Activated T-cell treated with anti-CD3 and anti-CD28 coated beads for 24 hours (primary cell): ENCODE results near the gene KIF21A.
"Not testable (repeated sequence)": the region's sequence is repeated elsewhere in the genome, so short reads cannot be mapped to it uniquely, and the experiment has no call there.

Experiments used
- DNase-seq: peaks from one replicate; pipeline ENCODE4 v3.0.0-alpha.2; 2020; ENCODE audit warnings: low read depth

KIF21A gene, protein sequence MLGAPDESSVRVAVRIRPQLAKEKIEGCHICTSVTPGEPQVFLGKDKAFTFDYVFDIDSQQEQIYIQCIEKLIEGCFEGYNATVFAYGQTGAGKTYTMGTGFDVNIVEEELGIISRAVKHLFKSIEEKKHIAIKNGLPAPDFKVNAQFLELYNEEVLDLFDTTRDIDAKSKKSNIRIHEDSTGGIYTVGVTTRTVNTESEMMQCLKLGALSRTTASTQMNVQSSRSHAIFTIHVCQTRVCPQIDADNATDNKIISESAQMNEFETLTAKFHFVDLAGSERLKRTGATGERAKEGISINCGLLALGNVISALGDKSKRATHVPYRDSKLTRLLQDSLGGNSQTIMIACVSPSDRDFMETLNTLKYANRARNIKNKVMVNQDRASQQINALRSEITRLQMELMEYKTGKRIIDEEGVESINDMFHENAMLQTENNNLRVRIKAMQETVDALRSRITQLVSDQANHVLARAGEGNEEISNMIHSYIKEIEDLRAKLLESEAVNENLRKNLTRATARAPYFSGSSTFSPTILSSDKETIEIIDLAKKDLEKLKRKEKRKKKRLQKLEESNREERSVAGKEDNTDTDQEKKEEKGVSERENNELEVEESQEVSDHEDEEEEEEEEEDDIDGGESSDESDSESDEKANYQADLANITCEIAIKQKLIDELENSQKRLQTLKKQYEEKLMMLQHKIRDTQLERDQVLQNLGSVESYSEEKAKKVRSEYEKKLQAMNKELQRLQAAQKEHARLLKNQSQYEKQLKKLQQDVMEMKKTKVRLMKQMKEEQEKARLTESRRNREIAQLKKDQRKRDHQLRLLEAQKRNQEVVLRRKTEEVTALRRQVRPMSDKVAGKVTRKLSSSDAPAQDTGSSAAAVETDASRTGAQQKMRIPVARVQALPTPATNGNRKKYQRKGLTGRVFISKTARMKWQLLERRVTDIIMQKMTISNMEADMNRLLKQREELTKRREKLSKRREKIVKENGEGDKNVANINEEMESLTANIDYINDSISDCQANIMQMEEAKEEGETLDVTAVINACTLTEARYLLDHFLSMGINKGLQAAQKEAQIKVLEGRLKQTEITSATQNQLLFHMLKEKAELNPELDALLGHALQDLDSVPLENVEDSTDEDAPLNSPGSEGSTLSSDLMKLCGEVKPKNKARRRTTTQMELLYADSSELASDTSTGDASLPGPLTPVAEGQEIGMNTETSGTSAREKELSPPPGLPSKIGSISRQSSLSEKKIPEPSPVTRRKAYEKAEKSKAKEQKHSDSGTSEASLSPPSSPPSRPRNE (N-terminal part only)

DNA sequence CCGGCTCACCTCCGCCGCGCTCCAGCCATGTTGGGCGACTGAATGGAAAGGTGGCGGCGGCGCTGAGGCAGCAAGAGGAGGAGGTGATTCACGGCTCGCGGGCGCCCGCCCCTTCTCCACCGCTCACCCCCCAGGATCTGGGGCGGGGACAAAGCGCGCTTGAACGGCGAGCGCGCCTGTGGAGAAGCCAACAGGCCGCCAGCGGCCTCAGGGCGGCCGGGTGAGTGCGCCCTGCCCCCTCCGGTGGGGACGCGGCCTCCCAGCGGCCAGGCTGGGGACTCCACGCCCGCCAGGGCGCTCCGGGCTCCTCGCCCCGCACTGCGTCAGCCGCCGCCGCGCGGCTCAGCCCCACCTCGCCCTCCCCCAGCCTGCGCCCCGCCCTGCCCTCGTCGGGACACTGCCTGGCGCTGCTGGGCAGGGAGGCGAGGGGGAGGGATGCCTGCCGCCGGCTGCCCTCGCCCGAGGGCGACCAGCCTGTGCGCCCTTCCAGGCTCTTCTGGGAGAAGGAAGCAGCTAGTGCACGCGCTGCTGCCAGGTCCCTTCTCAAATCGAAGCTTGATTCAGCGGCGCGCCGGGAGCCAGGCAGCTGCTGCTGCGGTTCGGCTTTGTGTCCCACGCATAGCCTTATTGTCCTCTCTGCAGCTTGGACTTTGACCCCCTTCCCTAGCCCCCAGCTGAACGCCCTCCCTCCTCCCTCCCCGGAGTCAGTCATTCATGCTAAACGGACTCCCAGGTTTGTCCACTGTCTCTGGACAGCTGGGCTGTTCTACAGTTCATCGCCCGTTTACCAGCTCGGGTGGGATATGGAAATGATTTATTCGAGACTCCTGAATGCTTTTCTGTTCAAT lies at the start of gene KIF21A:
KIF21A (minus strand) TSS at position 40 of the 848 bp plus-strand sequence. CDS start 150 bp downstream, outside the sequence.
- DNase-seq = peak; percentile 87

DNA sequence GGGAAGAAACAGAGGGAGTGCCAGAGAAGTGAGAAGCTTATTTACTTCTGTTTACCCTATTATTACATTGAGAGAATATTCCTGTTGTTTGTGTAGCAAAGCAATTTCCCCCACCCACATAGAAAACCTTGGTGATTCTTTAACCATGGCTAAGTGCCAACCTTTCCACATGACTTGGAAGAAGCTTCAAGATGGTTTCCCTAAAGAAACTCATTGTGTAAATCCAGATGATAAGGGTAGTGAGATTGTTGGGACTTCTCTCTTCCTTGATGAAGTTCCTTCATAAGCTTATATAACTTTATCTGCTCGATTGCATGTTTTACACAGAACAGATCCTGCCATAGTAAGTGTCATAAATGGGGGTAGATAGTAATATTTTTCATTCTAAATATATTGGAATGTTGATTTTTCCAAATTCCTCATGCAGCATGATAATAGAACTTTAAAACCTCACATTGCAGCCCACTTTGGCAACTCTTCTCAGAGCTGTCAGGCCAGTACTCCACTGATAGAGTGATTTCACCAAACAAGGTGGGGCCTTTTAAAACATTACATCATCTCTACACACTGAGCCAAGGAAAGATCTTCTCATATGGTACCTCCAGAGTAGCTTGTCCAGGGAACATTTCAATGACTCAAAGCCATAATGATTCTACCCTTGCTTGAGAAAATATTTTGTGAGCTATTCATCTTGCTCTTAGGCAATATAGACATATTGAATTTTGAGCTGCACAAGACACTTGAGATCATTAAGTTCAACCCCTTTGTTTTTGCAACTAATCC lies 47.8 kb upstream of the KIF21A start:
- no peak for DNase-seq

DNA sequence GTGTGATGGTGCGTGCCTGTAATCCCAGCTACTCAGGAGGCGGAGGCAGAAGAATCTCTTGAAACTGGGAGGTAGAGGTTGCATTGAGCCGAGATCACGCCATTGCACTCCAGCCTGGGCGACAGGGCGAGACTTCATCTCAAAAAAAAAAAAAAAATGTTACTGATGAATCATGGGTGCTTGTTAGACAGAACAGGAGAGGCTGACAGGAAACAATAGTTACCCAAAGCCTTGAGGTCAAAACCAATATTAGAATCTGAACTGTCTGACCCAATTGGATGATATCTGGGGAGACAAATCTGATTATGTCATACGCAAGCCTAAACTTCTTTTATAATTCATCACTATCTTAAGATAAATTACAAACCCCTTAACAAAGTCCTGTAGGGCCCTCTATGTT lies 40.7 kb upstream of the KIF21A start:
- DNase-seq = no peak

DNA sequence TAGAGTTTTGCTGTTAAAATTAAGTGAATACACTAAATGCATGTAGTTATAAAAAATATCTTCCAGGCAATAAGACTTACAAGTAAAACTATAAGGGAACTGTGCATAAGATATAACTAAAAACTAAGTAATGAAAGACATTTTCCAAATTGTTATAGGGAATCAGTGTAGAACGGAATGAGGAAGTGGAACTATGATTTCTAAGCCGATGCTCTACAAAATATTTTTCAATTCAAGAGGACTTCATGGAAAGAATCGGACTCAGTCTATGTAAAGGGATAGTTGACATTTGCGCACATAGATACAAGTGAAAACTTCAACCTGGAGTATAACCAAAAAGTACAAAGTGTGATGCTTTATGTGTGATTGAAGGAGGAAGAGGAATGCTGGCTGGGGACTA lies 40.1 kb upstream of the KIF21A start:
- DNase-seq = no peak

DNA sequence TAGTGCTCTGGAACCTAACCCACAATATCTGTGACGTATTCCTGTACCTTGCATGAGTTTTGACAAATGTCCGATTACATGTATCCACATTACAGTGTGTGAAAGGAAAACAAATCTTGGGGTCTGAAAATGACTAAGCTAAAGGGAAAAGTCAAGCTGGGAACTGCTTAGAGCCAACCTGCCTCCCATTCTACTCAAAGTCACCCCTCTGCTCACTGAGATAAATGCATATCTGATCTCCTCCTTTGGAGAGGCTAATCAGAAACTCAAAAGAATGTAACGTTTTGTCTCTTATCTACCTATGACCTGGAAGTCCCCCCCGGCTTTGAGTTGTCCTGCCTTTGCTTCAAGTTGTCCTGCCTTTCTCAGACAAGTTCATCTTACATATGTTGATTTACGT lies 34.0 kb upstream of the KIF21A start:
- DNase-seq = no peak

DNA sequence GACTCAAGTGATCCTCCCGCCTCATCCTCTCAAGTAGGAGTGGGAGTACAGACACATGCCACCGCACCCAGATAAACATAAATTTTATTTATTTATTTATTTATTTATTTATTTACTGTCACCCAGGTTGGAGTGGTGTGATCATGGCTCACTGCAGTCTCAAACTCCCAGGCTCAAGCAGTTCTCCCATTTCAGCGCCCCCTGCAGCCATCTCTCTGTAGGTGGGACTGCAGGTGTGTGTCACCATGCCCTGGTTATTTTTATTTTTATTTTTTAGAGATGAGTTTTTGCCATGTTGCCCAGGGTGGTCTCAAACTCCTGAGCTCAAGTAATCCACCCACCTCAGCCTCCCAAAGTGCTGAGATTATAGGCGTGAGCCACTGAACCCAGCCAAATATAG lies 33.2 kb upstream of the KIF21A start:
- no peak for DNase-seq

DNA sequence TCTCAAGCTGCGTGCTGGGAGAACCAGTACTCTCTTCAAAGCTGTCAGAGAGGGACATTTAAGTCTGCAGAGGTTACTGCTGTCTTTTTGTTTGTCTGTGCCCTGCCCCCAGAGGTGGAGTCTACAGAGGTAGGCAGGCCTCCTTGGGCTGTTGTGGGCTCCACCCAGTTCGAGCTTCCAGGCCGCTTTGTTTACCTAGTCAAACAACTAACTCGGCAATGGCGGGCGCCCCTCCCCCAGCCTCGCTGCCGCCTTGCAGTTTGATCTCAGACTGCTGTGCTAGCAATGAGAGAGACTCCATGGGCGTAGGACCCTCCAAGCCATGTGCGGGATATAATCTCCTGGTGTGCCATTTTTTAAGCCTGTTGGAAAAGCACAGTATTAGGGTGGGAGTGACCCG lies 32.2 kb upstream of the KIF21A start:
- DNase-seq = not testable (repeated sequence)

DNA sequence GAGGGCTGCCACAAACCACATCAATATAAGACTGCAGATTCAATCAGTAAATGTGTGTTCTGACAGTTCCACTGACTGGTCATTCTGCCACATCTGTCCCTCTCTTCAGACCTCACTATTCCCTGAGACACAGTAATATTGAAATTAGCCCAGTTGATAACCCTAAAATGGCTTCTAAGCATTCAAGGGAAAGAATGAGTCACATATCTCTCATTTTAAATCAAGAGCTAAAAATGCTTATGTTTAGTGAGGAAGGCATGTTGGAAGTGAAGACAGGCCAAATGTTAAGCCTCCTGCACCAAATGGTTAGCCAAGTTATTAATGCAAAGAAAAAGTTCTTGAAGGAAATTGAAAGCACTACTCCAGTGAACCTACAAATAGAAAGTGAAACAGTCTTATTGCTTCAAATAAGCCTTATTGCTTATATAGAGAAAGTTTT lies 24.5 kb upstream of the KIF21A start:
- DNase-seq = no peak

DNA sequence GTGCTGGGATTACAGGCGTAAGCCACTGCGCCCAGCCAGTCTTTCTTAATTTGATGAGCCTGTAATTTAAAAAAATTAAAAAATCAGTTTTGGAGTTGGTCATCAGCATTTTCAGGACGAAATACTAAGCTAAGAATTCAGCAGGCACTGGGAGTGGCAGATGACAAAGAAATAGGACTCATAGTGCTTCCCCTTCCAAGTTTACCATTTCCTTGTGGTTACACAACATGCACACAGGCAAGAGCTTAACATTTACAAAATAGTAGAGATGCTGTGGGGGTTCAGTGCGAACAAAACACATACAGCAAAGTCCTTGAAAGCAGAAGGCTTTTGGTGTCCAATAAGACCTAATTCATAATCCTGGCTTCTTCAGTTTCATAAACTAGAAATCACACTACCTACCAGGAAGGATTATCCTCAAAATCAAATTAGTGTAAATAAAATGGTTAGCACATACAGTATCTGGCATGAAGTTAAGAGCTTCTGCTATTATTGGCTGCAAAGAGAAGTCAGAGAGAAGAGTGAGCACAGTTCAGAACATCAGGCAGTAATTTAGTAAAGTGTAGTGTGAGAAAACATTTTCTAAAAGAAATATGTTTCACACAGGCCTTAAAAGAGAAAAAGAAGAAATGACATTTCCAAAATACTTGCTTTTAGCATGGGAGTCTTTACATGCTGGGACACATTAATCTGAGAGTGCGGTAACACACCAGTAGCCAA lies 22.2 kb upstream of the KIF21A start:
- no peak for DNase-seq

DNA sequence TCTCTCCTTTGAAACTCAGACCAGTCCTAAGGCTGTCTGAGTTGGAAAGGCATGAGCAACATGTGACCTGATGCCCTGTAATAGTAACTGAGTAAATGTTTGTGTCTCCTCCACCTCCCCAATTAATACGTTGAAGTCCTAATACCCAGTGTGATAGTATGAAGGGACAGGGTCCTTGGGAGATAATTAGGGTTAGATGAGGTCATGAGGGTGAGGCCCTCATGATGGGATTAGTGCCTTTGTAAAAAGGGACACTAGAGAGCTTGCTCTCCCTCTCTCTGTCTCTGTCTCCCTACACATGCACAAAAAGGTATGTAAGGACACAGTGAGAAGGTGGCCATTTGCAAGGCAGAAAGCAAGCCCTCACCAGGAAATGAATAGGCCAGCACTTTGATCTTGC lies 18.1 kb upstream of the KIF21A start:
- DNase-seq = no peak

DNA sequence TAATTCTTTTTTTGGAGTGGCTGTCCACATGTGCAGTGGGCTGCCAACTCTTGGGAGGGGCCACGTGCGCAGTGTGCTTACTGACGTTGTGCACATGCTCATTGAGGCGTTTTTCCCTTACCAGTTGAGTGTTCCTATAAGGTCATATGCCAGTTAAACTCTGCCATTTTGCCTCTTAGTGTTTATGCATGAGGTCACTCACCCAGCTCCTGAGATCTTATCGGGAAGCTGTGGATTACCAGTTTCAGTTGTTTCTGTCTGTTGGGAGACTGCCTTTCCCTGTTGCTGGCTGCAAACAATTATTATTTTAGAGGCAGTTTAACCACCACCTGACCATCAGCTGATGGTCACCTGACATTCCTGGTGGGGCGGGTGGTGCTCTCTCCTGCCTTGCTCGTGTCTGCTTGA lies 16.1 kb upstream of the KIF21A start:
- DNase-seq = no peak

DNA sequence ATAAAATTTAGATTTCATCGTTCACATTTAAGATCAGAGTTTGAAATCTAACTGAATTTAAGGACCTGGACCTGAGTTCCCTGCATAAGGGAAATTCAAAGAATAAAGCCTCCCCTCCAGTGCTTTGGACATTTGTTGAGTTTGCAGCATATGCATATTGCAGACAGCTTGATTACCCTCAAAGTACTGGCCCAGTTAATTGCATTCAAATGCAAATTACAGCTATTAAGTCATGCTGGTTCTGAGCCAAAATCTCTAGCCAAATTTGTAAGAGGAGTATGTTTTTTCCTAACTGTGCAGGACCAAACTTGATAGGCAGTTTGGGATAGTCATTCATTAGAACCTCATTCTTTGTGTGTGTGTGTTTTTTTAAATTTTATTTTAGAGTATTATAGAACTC lies 9.1 kb upstream of the KIF21A start:
- no peak for DNase-seq

DNA sequence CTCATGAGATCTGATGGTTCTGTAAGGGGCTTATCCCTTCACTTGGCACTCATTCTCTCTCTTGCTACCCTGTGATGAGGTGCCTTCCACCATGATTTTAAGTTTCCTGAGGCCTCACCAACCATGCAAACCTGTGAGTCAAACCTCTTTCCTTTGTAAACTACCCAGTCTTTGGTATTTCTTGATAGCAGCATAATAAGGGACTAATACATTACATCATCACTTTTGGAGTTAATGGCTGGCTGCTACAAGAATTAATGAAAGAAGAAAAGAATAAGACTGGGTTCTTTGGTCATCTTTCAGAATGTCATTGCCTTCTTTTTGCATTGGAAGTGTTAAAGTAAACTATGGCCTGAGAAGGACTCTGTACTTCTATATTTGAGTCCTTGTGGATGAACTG lies 5.1 kb upstream of the KIF21A start:
- no peak for DNase-seq

DNA sequence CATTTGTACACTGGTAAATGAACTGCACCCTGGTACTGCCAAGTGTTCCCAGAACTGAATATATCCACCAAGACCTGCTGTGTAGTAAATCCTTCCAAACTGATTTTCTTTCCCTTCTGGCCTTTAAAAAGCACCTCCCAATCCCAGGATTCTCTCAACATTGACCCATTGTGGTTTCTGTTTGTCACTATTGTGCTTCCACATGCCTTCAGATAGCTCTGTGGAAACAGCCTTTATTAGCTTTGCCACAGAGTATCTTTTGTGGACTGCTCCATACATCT lies 949 bp upstream of the KIF21A start:
- DNase-seq = no peak

DNA sequence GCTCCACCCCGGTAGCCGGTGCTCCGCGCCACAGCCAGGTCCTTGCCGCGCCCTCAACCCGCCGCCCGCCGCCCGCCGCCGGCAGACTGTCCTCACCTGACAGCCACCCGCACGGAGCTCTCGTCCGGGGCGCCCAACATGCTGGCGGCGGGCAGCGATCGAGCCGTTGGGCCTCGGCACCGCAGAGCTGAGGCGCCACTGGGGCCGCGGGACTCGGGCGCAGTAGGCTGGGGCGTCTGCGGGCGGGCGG lies 164 bp downstream of the KIF21A start:
- no peak for DNase-seq

DNA sequence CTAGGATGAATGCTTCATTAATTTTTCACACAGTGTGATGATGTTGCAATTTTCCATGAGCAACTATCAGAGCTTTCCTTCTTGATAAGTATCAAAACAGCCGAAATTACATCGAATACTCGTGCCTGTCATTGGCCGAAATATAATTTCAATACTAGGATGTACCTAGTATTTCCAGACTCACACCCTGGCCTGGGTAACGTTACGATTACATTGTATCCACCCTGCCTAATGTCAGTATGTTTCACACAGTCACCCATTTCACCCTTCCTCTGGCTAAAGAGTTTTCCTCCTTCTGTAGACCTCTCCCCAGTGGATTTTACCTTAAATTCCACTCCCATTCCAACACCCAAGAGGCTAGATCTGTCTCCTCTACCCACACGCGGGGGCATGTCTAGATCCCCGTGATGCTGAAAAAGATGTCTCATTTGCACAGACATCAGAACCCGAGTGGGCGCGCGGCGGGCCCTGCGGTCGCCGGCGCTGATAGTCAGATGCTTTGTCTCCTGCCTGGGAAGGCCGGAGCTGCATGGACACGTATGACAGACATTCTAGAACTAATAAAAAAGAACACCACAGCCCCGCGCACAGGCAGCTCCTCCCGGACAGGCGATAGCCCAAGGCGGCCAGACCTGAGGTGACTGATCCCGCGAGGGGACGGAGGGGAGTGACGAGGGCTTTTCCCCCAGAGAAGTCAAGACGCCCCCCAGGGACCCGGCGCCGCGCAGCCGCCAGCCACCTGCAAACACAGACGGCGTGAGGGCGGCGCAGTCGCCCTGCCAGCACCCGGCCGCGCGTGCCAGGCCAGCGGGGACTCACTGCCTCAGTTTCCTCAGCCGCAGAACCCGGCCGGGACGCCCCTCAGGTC lies 723 bp downstream of the KIF21A start:
- DNase-seq = peak; percentile 20

DNA sequence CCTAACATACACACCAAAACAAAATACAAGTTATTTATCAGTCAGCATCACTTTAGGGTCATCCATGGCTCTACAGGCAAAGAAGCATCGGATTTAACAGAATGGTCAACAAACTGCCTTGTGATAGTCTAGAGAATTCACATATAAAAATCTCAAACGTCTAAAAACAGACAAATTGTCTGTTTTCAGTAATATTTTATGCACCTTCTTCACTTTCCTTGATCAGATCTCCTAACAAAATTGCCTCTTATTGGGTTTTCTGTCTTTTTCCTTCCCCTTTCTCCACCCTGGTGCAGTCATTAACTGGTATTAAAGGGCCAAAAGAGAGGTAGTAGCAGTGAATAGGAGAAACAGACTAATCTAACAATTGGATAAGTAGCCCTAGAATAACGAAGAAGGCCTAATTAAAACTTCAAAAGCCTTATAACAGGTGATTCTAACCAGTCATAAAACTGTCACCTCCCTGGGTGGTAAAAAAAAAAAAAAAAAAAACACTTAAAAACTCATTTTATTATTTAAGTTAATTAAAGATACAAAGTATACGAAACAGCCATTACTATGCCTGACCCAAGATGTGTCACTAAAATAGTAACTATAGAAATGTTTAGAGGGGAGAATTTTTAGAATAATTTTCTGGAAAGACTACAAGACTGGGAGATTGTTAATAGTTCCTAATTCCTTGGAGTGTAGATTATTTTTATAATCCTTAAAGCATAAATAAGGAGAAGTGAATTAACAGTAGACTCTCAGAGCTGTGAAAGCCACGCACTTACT lies 1.5 kb downstream of the KIF21A start:
- no peak for DNase-seq

DNA sequence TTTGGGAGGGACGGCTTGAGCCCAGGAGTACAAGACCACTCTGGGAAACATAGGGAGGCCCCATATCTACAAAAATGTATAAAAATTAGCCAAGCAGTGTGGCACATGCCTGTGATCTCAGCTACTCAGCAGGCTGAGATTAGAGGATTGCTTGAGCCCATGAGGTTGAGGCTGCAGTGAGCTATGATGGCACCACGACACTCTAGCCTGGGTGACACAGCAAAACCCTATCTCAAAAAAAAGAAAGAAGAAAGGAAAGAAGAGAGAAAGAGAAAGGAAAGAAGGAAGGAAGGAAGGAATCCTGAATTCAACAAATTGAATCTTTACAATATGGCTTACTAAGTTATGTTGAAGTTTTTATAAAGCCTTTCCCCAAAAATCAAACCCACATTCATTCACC lies 2.1 kb downstream of the KIF21A start:
- no peak for DNase-seq

DNA sequence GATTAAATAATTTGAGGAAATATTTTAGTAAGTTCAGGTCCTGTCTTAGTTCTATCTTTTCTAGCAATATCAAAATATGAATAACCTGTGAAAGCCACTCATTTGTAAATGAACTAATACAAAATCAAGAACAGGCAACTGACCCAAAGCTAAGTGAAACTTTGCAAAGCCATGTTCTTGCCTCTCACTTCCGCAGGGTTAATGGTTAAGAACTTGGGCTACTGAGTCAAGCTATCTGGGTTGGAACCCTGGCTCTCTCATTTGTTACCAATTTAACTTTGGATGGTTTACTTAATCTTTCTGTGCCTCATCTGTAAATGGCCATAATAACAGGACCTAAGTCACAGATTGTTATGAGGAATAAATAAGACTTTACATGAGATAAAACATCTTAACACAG lies 2.8 kb downstream of the KIF21A start:
- DNase-seq = no peak
